ENCODE measurements around the gene FCGR3A.
"Not testable (repeated sequence)": the region's sequence is repeated elsewhere in the genome, so short reads cannot be mapped to it uniquely, and the experiment has no call there.

FCGR3A gene

GRCh38 chr1:161556143-161556542 lies 6.5 kb upstream of the FCGR3A start:
- DNase-seq (ENCODE audit: low read depth) = not testable (repeated sequence)

DNA sequence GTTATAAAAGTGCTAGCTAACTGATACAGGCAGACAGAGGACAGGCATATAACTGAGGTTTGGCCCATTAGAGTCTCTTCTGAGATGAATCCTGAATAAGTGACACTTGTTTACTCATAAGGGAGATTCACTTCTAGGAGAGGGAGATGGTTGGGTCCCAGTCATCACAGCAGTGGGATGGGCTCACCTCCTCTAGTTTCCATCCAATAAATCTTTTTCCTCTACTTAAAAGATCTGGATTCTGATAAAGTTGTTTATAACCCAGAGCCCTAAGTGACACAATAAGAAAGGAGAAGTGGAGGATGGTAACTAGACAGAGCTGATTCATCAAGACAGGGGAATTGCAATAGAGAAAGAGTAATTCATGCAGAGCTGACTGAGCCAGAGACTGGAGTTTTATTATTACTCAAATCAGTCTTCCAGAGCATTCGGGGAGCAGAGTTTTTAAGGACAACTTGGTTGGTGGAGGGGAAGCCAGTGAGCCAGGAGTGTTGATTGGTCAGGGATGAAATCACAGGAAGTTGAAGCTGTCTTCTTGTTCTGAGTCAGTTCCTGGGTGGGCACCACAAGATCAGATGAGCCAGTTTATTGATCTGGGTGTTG lies 5.3 kb upstream of the FCGR3A start:
- DNase-seq (ENCODE audit: low read depth) = peak; percentile 53

DNA sequence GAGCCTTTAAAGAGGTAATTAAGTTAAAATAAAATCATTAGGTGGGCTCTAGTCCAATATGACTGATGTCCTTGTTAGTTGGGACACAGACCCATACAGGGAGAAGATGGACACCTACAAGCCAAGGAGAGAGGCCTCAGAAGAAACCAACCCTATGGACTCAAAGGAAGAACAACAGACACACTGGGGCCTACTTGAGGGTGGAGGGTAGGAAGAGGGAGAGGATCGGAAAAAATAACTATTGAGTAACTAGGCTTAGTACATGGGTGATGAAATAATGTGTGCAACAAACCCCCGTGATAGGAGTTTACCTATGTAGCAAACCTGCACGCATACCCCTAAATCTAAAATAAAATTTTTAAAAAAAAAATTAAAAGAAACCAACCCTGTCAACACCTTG lies 4.7 kb upstream of the FCGR3A start:
- DNase-seq (ENCODE audit: low read depth) = not testable (repeated sequence)

DNA sequence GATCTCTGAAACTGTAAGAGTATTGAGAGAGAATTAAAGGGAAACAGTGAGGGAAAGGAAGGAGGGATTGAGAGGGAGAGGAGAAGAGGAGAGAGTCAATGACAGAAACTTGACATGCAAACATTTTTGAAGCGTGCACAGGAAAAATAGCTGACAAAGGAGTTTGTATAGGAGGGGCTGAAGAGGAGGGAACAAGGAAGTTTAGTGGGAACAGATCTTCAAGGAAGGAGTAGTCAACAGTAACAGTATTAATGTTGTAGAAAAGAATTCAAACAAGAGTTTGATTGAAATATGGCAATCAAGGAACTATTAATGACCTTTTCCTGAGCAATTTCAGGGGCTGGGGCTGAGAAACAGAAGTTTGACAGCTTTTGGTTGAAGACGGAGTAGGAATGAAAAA lies 4.0 kb upstream of the FCGR3A start:
- not testable (repeated sequence) for DNase-seq (ENCODE audit: low read depth)

- DNase-seq (ENCODE audit: low read depth) = not testable (repeated sequence)
These were observed 1.3 kb upstream of the FCGR3A start for GRCh38 chr1:161550942-161551341.

- DNase-seq (ENCODE audit: low read depth) = not testable (repeated sequence)
These were observed 740 bp downstream of the FCGR3A start for GRCh38 chr1:161548749-161549406.

- not testable (repeated sequence) for DNase-seq (ENCODE audit: low read depth)
These were observed 1.4 kb downstream of the FCGR3A start for GRCh38 chr1:161547995-161548741.

- not testable (repeated sequence) for DNase-seq (ENCODE audit: low read depth)
These were observed 4.5 kb downstream of the FCGR3A start for GRCh38 chr1:161545005-161545731.

GRCh38 chr1:161543125-161543524 lies 6.5 kb downstream of the FCGR3A start:
- not testable (repeated sequence) for DNase-seq (ENCODE audit: low read depth)

GRCh38 chr1:161542091-161542559 lies 7.5 kb downstream of the FCGR3A start:
- not testable (repeated sequence) for DNase-seq (ENCODE audit: low read depth)

DNA sequence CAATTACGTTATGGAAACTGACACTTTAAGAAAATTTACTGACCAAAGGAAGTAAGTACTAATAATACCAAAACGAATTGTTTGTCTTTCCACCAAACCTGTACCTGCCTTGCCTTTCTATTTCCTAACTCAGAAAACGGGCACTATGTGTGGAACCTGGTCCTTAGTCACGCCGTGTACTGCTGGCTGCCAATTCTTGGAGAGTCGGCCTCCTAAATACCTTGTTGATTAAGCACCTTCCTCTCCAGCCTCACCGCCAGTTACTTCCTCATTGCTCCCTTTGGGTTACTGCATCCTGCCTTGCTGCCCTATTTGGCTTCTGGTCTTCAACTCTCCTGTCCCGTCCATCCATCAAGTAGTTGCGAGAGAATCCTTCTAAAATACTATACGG lies 9.1 kb downstream of the FCGR3A start:
- peak; percentile 12 for DNase-seq (ENCODE audit: low read depth)

- peak; percentile 88 for DNase-seq (ENCODE audit: low read depth)
These were observed 9.7 kb downstream of the FCGR3A start for GRCh38 chr1:161539731-161540569.

GRCh38 chr1:161538925-161539479 lies 10.6 kb downstream of the FCGR3A start:
- DNase-seq (ENCODE audit: low read depth) = not testable (repeated sequence)

DNA sequence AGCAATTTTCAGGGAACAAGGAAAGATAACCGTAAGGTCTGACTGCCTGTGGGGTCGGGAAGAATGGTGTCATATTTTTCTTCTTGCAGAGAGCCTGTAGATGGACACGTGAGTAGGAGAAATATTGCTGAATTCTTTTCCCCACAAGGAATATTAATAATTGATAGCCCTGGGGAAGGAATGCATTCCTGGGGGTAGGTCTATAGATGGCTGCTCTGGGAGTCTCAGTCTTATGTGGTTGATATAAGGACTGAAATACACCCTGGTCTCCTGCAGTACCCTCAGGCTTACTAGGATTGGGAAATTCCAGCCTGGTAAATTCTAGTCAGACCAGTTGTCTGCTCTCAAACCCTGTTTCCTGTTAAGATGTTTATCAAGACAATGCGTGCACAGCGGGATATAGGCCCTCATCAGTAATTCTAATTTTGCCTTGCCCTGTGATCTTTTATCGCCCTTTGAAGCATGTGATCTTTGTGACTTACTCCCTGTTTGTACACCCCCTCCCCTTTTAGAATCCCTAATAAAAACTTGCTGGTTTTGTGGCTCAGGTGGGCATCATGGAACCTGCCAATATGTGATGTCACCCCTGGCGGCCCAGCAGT lies 12.4 kb downstream of the FCGR3A start:
- not testable (repeated sequence) for DNase-seq (ENCODE audit: low read depth)

GRCh38 chr1:161532644-161533567 lies 16.7 kb downstream of the FCGR3A start:
- DNase-seq (ENCODE audit: low read depth) = peak; percentile 32

- no peak for DNase-seq (ENCODE audit: low read depth)
These were observed 17.5 kb downstream of the FCGR3A start for GRCh38 chr1:161531986-161532643.

DNA sequence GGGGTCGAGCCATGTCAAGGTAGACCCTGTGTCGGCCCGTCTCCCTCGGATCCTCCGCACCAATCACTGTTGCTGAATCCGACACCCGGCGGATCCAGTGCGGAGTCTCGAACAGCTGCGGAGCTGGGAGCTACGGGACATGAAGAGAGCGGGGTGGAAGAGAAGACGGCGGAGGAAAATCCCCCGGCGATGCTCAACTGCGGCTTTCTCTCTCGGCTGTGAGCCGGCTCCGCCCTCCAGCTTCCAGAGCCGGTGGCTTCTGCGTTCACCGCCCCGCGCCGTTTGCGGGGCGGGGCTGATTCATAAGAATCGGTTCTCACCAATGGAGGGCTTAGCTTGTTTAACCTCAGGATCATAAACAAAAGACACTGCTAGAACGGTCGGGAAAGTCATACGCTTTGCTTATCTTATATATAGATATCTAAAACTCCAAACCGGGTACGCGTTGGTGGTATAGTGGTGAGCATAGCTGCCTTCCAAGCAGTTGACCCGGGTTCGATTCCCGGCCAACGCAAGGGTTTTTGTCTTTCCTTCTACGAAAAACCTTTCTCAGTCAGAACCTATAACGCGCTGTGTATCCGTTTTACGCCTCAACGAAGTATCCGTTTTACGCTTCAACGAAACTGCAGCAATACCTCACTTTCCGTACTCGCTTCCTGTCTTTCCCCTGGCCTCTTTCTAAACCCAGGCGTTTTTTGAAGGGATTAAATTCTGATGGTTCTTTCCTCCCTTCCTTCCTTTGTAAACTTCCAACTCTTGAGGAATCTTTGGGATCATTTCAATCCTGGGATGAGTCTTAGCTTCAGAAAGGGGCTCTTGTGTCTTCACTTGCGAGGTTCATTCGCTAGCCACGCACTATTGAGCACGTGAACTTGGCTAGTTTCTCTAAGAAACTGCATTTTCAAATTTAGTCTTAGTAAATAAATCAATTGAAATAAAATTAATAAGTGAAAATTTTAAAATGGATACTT lies 18.7 kb downstream of the FCGR3A start:
- peak; percentile 95 for DNase-seq (ENCODE audit: low read depth)

- peak; percentile 71 for DNase-seq (ENCODE audit: low read depth)
These were observed 19.5 kb downstream of the FCGR3A start for GRCh38 chr1:161530158-161530557.

Measured in ELR (cell line).